HS-27A (cell line): ENCODE data around the gene RPS5.
"Not testable (repeated sequence)": the region's sequence is repeated elsewhere in the genome, so short reads cannot be mapped to it uniquely, and the experiment has no call there.

Source experiments
- DNase-seq: peaks from one replicate; pipeline ENCODE4 v3.0.0-alpha.2; 2012; ENCODE audit warnings: low read depth, missing footprints

Gene RPS5

DNA sequence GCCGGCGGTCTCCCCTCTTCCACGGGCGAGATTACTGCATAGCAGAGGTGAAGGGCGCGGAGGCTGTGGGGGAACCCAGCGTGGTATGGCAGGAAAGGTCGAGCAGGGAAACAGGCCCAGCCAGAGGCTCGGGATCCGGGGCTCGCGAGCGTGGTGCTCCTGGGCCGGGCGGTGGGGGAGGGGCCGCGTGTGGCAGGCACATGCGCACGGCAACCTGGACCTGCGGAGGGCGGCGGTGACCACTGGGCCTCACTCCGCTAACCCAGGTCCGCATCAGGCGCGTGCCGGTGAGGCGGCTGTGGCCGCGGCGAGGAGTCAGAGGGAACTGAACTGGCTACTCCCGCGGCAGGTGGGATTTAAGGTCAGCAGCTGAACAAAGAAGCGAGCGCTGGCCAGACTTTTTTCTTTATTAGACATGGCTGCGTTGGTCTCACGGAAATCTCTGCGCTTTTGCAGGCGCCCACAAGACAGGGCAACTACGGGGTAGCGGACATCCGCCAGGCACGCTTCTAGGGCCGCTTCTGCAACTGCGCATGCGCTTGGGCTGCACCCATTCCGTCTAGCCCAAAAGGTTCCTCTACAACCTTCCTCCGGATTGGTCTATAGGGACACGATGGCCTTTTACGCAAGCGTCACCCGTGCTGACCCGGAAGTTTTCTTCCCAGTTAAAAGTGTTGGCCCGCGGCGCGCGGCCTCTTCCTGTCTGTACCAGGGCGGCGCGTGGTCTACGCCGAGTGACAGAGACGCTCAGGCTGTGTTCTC is at the start of gene RPS5:
Gene RPS5, plus strand, starts transcription at position 694 of the 762 bp plus-strand sequence. CDS start 869 bp downstream, outside the sequence.
- peak; percentile 99 for DNase-seq

DNA sequence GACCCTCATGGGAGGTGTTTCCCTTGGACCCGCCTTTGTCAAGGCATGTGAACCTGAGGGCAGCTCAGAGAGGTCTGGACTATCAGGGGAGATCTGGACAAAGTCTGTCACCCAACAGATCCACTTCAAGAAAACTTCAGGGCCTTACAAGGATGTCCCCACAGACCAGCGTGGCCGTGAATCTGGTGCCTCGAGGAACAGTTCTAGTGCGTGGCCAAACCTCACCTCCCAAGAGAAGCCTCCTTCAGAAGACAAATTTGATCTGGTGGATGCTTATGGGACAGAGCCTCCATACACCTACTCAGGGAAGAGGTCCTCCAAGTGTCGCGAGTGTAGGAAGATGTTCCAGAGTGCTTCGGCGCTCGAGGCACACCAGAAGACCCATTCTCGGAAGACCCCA is 48.7 kb upstream of the RPS5 start:
- no peak for DNase-seq

DNA sequence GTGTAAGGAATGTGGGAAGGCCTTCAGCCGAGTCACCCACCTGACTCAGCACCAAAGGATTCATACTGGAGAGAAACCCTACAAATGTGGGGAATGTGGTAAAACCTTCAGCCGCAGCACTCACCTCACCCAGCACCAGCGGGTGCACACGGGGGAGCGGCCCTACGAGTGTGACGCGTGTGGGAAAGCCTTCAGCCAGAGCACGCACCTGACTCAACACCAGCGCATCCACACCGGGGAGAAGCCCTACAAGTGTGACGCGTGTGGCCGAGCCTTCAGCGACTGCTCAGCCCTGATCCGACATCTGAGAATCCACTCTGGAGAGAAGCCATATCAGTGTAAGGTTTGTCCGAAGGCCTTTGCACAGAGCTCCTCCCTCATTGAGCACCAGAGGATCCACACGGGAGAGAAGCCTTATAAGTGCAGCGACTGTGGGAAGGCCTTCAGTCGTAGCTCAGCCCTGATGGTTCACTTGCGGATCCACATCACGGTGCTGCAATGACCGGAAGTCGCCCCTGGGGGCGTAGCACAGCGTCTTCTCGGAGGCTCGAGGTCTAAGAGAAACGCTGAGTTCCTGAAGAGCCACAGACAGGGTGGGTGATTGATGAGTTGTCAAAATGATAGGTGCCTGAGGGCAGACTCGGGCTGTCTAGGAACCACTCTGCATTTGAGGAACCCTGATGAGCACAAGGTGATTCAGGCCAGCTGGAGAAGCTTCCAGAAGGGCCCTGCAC is 48.1 kb upstream of the RPS5 start:
- DNase-seq, result no peak

DNA sequence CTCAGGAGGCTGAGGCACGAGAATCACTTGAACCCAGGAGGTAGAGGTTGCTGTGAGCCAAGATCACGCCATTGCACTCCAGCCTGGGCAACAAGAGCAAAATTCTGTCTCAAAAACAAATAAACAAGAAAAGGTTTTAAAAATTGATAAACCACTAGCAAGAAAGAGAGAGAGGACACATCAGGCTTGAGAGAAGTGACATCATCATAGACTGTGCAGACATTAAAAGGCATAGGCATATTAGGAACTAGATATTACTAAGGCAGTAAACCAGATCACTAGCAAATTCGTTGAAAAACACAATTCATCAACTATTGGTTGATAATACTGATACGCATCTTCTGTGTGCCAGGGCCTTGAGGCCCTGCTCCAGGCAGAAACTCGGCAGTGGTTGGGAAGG is 41.5 kb upstream of the RPS5 start:
- DNase-seq, result no peak

DNA sequence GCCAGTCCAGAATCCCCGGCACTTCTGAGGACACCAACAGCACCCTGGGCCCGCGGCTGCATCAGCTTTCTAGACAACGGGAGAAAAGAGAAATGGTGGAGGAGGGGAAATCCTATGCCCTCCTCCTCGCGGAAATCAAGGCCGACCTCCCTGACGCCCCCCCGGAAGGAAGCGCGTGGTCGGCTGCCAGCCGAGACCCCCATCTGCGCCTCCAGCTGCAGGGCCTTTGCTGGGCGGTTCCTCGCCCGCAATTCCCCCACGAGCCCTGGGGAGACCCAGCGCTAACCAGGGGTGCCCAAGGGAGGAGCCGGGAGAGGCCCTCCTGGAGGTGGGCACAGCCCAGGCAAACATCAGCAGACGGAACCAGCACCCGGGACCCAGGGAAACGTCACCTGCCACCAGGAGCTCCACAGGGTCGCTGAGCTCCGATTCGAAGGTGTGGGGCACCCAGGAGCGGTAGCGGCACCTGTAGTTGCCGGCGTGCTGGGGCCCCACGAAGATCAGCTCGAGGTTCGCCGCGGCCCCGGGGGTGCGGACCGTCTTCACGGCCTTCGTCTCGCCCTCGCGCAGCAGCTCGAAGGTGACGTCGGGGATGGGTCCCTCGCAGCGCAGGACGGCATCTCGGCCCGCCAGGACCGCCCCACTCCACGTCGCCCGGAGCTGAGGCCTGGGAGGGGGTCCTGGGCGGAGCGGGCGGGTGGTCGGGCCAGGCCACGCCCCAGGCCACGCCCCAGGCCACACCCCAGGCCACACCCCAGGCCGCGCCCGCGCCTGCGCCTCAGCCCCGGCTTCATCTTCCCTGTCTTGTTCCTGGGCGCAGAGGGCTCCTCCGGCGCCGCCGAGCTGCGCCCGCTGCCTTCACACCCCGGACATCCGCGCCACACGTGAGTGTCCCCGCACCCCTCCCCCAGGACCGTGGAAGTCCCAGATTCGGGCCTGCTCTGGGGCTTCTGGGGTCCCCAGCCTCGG is 39.8 kb upstream of the RPS5 start:
- DNase-seq, result peak; percentile 29

DNA sequence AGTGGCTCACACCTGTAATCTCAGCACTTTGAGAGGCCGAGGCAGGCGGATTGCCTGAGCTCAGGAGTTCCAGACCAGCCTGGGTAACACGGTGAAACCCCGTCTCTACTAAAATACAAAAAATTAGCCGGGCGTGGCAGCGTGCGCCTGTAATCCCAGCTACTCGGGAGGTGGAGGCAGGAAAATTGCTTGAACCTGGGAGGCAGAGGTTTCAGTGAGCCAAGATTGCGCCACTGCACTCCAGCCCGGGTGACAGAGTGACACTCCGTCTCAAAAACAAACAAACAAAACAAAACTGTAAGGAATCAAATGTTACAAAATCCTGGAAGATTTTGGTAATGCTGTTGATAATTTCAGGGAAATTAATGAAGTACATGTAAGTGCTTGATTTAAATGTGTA is 39.0 kb upstream of the RPS5 start:
- not testable (repeated sequence) for DNase-seq

DNA sequence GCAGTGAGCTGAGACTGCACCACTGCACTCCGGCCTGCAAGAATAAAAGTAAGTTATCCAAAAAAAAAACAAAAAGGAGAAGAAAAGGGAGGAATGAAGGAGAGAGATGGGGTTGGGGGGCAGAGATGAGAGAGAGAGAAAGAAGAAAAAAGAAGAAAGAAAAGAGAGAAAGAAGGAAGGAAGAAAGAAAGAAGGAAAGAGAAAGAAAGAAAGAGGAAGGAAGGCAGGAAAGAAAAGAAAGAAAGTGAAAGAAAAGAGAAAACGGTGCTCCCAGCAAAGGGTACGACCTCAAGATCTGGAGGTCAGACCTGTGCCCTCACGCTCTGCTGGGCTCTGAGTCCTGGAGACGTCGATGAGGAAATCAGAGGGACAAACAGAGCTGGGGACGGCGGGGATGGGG is 37.5 kb upstream of the RPS5 start:
- DNase-seq, result no peak

DNA sequence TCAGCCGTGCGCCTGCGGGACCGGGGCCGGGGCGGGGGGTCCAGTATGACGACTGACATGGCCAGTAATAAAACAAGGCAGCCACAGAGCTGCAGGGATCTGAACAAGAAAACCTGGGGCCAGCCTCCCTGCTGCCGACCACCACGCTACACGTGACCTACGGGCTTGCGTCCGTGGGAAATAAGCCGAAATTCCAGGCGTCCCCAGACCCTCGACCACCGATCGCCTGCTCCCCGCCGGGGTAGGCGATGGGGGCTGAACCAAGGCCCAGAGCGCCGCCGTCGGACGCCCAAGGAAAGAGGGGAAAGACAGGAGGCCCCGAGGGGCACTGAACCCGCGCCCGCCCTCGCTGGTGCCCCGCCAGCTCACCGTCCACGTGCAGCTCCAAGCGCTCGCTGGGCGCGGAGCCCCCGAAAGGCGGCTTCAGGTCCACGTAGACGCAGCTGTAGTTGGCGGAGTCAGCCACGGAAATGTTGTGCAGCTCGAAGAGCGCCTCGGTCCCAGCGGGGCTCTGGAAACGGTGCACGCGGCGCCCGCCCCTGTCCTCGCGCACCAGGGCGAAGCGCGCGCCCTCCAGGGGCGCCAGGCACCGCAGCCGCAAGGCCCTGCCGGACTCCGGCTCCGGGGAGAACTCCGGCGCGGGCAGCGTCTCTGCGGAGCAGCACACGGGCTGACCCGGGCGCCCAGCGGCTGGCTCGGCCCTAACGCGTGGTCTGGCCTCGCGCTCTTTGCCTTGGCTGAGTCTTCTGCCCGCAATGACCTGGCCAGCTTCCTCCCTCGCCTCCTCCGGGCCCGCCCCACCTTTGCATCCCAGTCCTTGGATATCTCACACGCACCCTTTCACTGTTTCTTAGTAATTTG is 36.8 kb upstream of the RPS5 start:
- DNase-seq, result no peak

DNA sequence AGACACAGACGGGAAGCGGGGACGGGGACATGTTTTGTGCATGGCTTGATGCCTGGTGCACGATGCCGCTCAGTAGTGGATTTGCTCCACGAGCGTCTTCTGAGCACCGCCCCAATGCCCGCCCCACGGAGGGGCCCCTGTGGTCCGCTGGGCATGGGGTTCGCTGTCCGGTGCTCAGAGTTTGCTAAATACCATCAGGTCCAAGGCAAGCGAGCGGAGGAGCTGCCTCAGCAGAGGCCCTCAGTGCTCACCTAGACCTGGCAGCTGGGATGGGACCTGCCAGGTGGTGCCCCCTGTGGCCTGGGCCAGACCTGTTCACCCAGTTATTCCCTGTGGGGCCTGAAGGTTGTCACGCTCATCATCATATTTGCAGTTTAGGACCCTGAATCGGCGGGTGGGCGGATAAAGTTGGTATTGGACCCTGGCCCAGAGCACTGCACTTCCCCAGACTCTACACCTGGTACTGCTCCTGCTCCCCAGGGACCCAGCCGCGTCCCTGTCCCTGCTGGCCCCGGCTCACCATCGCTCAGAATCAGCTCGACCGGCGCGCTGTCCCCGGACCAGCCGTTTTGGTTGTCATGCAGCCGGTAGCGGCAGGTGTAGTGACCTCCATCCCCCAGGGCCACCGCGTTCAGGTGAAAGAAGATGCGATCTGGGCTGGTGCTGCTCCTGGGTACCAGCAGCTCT is 36.1 kb upstream of the RPS5 start:
- no peak for DNase-seq

DNA sequence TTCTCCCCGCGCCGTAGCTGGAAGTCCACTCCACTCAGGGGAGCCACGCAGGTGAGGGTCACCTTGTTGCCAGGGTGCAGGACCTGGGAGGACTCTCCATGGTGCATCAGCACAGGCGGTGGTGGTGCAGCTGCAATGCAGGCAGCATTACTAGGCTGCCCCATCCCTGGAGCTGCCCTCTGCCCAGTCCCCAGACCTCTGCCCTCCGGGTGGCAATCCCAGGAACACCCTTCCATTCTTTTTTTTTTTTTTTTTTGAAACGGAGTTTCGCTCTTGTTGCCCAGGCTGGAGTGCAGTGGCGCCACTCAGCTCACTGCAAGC is 35.6 kb upstream of the RPS5 start:
- no peak for DNase-seq

DNA sequence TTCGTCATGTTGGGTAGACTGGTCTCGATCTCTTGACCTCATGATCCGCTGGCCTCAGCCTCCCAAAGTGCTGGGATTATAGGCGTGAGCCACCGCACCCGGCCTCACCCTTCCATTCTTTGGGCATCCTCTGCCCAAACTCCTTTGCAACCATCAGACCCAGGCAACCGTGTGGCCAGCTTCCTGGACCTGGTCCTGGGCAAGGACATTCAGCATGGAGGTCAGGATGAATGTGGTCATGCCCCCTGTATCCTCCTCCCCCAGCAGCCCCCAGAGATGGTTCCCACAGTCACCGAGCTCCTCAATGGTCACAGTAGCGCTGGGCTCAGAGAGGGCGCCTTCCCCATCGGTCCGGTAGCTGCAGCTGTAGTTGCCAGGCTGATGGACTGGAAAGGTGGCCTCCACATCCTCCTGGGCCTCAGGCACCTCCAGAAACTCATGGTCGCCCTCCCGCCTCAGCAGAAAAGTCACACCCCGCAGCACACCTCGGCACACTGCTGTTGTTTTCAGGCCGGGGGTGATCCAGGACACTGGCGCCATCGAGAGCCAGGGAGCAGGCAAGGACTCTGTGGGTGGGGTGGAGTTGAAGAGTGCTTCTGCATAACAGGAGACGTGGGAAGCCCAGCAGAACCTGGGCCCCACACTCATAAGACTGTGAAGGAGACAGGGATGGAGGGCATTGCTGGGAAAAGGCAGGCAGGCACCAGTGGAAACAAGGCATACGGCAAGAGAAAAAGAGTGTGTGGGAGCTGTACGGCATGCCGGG is 34.9 kb upstream of the RPS5 start:
- DNase-seq, result no peak

DNA sequence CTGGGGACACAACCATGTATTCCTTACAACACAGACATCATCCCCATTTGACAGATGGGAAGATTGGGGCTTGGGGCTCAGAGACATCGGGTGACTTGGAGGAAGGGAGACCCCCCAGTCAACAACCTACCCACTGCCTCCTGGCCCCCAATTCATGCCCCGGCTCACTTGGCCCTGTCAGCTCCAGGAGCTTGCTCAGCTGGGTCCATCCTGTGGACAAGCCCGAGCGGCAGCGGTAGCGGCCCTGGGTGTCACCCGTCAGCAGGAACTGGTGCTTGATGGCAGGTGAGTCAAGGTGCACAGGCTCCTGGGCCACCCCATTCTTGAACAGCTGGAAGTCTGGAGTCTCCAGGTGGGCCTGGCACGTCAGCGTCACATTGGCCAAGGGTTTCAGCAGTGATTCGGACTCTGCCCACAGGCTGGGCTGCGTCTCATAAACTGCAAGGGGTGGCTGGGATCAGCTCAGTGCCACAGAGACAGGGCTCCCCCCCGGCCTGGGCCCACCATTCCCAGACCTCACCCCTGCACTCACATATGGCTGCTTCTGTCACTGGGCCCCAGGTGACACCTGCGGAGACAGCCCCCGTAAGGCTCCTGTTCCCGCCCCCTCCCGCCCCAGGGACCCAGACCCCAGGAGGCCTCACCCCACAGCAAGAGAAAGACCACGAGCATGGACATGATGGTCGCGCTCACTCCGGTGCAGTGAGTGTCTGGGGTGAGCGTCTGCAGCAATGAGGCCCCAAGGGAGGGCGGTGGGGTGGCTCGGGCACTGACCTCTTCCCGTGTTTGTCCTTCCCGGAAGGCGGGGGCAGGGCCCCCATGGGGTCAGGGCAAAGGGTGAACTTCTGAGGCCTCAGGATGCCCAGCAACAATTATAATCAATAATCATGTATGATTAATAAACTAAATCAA is 34.1 kb upstream of the RPS5 start, which contains the start of gene A1BG:
Gene A1BG, minus strand, starts transcription at position 733 of the 912 bp plus-strand sequence. Its CDS starts 55 bp downstream, at position 678.
- no peak for DNase-seq

DNA sequence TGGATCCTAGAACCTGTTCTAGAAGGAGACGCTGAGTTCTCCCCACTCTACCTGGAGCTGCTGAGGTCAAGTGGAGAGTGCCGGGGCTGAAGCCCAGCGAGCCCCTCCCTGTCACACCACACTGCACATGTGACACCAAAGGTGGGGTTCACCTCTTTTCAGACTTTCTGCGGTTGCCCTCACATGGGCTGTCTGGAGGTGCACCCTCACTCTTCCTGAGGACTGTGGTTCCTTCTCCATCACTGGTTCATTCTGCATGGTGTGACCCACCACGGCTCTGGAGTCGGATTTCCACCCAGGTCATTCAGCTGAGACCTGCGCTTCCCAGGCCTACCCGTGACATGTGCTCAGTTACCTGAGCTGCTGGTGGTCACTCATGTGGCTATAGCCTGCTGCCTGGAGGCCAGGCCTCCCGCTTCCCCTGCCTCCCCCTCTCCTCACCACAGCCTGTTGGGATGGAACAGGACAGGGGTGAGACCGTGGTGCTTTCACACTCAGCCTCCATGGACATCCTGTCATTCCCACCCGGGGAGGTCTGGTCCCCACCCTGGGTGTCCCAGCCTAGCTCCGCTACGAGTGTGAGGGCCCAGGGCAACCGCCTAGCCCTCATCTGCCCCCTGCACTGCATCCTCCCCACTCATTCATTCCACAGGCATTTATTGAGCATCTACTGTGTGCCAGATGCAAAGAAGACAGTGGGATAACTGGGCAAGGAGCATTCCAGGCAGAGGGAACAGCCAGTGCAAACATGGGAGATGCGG is 33.2 kb upstream of the RPS5 start:
- DNase-seq, result no peak

DNA sequence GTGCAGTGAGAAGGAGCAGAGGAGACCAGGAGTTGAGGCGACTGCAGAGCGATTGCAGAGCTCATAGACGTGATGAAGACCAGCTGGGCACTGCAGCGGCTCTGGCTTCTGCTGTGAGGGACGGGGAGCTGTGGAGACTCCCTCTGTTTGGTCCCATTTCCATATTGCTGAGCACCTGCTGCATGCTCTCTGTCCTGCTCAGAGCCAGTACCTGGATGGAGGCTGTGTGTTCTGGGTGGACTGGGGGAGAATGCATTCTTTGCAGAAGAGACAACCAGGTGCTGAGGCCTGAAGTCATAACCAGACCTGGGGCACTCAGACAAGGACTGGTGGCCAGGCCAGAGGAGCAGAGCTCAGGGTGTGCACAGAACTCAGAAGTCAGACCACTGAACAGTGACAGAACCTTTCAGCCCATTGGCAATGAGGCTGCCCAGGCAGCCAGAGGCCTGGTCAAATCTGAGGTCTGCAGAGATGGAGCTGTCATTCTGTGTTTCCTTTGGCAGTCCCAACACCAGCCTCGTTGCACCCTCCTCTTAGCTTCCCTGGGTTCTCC is 32.5 kb upstream of the RPS5 start:
- DNase-seq, result no peak

DNA sequence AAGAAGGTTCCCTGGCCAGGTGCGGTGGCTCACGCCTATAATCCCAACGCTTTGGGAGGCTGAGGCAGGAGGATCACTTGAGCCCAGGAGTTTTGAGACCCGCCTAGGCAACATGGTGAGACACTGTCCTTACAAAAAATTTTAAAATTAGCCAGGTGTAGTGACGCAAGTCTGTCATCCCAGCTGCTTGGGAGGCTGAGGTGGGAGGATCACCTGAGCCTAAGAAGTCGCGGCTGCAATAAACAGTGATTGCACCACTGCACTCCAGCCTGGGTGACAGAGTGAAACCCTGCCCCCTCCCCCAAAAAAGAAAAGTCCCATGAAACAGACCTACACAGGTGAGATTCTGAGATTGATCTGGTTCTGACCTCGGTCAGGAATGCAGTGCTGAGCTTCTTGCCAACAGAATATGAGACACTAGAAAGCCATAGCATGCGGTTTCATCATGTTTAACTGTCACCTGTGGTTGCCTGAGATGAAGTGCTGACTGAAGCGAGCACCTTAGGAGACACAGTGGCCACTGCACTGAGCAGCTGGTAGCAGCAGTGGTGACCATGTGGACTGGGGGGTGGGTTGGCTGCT is 31.8 kb upstream of the RPS5 start:
- DNase-seq, result no peak

DNA sequence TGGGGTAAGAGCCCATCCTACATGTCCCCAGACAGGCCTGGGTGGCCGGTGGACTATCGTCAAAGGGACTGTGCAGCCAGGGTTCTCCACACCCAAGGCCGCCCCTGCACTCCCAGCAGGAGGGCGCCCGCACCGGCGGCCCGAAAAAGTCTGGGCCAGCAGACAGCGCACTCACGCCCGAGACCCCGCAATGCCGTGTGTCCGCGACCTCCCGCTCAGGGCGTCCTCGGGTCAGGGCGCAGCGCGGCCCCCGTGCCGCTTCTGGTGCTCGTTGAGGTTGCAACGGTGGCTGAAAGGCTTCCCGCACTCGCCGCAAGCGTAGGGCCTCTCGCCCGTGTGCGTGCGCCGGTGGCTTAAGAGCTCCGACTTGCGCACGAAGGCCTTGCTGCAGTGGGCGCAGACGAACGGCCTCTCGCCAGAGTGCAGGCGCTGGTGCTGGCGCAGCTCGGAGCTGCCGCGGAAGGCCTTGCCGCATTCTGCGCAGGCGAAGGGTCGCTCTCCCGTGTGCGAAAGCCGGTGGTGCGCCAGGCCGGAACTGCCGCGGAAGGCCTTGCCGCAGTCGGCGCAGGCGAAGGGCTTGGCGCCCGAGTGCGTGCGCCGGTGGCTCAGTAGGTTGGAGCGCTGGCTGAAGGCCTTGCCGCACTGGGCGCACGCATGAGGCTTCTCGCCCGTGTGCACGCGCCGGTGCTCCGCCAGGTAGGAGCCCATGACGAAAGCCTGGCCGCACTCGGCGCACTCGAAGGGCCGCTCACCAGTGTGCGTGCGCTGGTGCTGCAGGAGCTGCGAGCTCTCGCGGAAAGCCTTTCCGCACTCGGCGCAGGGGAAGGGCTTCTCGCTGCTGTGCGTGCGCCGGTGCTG is 30.9 kb upstream of the RPS5 start:
- DNase-seq, result no peak
